Fibroblast of lung (primary cell): ENCODE measurements around the gene MRE11.

Experiments
- EZH2 ChIP-seq: IDR thresholded peaks from 2 replicates; pipeline ENCODE4 v1.5.1; 2012; ENCODE audit warnings: low read length, control low read depth, mild to moderate bottlenecking; ENCODE audit errors: missing control alignments
- TF ChIP-seq, protein P1 (sequence below), 2 donors: IDR thresholded peaks in 1 of 2; conservative IDR thresholded peaks in 1 of 2; 1 replicate in 1 of 2; 2 replicates in 1 of 2; pipeline ENCODE4 v1.5.1; 2011 to 2012; ENCODE audit warnings: low read length in 2 of 2, control low read depth in 1 of 2, inconsistent platforms in 1 of 2, low read depth in 1 of 2, mild to moderate bottlenecking in 1 of 2

DNA sequence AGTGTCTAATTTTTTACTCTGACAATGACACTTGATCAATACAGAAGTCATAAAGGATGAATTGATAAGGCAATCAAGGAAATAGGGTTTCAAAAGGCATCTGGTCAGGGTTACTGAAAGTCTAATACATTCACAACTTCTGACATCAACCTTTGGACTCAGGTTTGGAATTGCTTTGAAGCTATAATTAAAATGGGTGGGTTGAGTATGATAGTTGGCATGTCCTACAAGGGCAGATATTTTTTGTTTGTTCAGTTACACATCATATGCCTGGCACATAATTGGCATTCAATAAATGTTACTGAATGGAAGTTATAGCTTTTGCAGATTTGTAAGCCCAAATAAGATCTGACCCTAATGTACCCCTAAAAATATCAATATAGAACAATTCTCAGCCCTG lies 42.7 kb upstream of the MRE11 start:
- TF ChIP-seq, protein P1, sequence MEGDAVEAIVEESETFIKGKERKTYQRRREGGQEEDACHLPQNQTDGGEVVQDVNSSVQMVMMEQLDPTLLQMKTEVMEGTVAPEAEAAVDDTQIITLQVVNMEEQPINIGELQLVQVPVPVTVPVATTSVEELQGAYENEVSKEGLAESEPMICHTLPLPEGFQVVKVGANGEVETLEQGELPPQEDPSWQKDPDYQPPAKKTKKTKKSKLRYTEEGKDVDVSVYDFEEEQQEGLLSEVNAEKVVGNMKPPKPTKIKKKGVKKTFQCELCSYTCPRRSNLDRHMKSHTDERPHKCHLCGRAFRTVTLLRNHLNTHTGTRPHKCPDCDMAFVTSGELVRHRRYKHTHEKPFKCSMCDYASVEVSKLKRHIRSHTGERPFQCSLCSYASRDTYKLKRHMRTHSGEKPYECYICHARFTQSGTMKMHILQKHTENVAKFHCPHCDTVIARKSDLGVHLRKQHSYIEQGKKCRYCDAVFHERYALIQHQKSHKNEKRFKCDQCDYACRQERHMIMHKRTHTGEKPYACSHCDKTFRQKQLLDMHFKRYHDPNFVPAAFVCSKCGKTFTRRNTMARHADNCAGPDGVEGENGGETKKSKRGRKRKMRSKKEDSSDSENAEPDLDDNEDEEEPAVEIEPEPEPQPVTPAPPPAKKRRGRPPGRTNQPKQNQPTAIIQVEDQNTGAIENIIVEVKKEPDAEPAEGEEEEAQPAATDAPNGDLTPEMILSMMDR (conservative IDR thresholded peaks at IDR 0.05 in 1 of 2, IDR thresholded peaks at IDR 0.05 in 1 of 2; ENCODE audit: low read depth in 1 of 2, low read length in 2 of 2), result no peak
- TF ChIP-seq EZH2, result no peak
